Fibroblast of lung (primary cell): ENCODE data around the gene VPS4A. TPM values are rescaled to one million over a fixed set of nuclear protein-coding genes. Genes with fewer than 3 reads are reported as not detected.

Experiments used
- DNase-seq, 2 donors: peaks; one replicate each; pipeline versions ENCODE4 v3.0.0 to v3.0.0-alpha.2; 2010; ENCODE audit warnings: low read depth in 2 of 2
- H2AFZ ChIP-seq: 2 replicates; pipeline ENCODE4 v1.5.1; 2012; ENCODE audit warnings: low read length, control low read depth, inconsistent platforms
- H3K27ac ChIP-seq: 2 replicates; pipeline ENCODE4 v1.5.1; 2011; ENCODE audit warnings: low read length, control low read depth; ENCODE audit not compliant: insufficient read depth
- H3K27me3 ChIP-seq: 2 replicates; pipeline ENCODE4 v1.5.1; 2011; ENCODE audit warnings: mild to moderate bottlenecking, low read length; ENCODE audit not compliant: control insufficient read depth, insufficient read depth
- H3K36me3 ChIP-seq: 2 replicates; pipeline ENCODE4 v1.5.1; 2011; ENCODE audit warnings: low read length; ENCODE audit not compliant: control insufficient read depth, insufficient read depth
- H3K4me1 ChIP-seq: 2 replicates; pipeline ENCODE4 v1.5.1; 2011; ENCODE audit warnings: low read length; ENCODE audit not compliant: control insufficient read depth, insufficient read depth; ENCODE audit errors: extremely low read depth
- H3K4me2 ChIP-seq: 2 replicates; pipeline ENCODE4 v1.5.1; 2011; ENCODE audit warnings: low read length, control low read depth; ENCODE audit not compliant: insufficient read depth; ENCODE audit errors: extremely low read depth
- H3K4me3 ChIP-seq, 4 experiments: fragments of 200-600 bp in 1 of 4; sonication (generic) in 1 of 4; replicated peaks in 1 of 4; 2 replicates each; pipeline ENCODE4 v1.5.1; 2011 to 2016; ENCODE audit warnings: low read length in 4 of 4, low read depth in 3 of 4, mild to moderate bottlenecking in 3 of 4, control low read depth in 2 of 4, inconsistent platforms in 1 of 4, mixed read lengths in 1 of 4; ENCODE audit not compliant: insufficient read depth in 1 of 4; ENCODE audit errors: control extremely low read depth in 1 of 4
- H3K79me2 ChIP-seq: 2 replicates; pipeline ENCODE4 v1.5.1; 2012; ENCODE audit warnings: mild to moderate bottlenecking, low read length, inconsistent platforms; ENCODE audit not compliant: control insufficient read depth, insufficient read depth
- H3K9ac ChIP-seq: 2 replicates; pipeline ENCODE4 v1.5.1; 2011; ENCODE audit warnings: mild to moderate bottlenecking, low read length, control low read depth; ENCODE audit not compliant: insufficient read depth
- H3K9me3 ChIP-seq: 2 replicates; pipeline ENCODE4 v1.5.1; 2012; ENCODE audit warnings: low read depth, low read length; ENCODE audit not compliant: control insufficient read depth, insufficient read depth
- H4K20me1 ChIP-seq: 2 replicates; pipeline ENCODE4 v1.5.1; 2011; ENCODE audit warnings: low read length; ENCODE audit not compliant: control insufficient read depth, insufficient read depth; ENCODE audit errors: extremely low read depth
- EZH2 ChIP-seq: IDR thresholded peaks from 2 replicates; pipeline ENCODE4 v1.5.1; 2012; ENCODE audit warnings: low read length, control low read depth, mild to moderate bottlenecking; ENCODE audit errors: missing control alignments
- polyA plus RNA-seq, 2 donors: library from polyadenylated mRNA; depleted of rRNA in 1 of 2; stranded (reverse) in 1 of 2; unstranded in 1 of 2; fragments of >200 nt; gene quantifications; 2 replicates each; pipeline ENCODE4 v1.2.1, GENCODE V29; 2011 to 2012; ENCODE audit warnings: missing spikeins in 1 of 2
- total RNA-seq: library from RNA; depleted of rRNA; stranded (reverse); fragments of >200 nt; gene quantifications from 2 replicates; pipeline ENCODE4 v1.2.1, GENCODE V29; 2014
- TF ChIP-seq, protein P1 (sequence below), 2 donors: IDR thresholded peaks in 1 of 2; conservative IDR thresholded peaks in 1 of 2; 1 replicate in 1 of 2; 2 replicates in 1 of 2; pipeline ENCODE4 v1.5.1; 2011 to 2012; ENCODE audit warnings: low read length in 2 of 2, control low read depth in 1 of 2, inconsistent platforms in 1 of 2, low read depth in 1 of 2, mild to moderate bottlenecking in 1 of 2

VPS4A gene
- total and polyA plus RNA-seq, 2 donors (not counting 1 experiment from before 2014, with no cell fraction given), result 14.5 to 39.8 TPM

DNA sequence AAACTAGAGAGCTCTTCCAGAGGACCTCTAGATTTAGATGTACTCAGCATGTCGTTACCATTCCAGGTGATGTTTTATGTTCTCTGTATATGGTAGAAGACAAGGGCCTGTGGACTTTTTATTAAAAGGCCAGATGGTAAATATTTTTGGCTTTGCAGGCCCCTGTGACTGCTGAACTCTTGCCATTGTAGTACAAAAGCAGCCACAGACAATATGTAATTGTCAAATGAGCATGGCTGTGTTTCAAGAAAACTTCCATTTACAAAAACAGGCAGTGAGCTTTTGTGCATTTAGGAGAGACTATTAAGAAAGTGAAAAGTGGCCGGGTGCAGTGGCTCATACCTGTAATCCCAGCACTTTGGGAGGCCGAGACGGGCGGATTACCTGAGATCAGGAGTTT lies 33.0 kb downstream of the VPS4A start:
- H3K4me3 ChIP-seq, result no peak overlapping the region
- H3K27me3 ChIP-seq, result no peaks in the 10 kb centered on the region
- H3K9me3 ChIP-seq, result no peaks in the 10 kb centered on the region
- H3K27ac ChIP-seq, result no peak overlapping the region
- no peak overlapping the region for H2AFZ ChIP-seq
- H3K4me1 ChIP-seq, result peaks cover 4% of the 10 kb centered on the region
- H3K79me2 ChIP-seq, result peaks cover 24% of the 10 kb centered on the region
- H3K36me3 ChIP-seq, result peaks cover 5% of the 10 kb centered on the region
- H4K20me1 ChIP-seq, result no peaks in the 10 kb centered on the region
- H3K9ac ChIP-seq, result no peak overlapping the region
- no peak for DNase-seq
- TF ChIP-seq, protein P1, sequence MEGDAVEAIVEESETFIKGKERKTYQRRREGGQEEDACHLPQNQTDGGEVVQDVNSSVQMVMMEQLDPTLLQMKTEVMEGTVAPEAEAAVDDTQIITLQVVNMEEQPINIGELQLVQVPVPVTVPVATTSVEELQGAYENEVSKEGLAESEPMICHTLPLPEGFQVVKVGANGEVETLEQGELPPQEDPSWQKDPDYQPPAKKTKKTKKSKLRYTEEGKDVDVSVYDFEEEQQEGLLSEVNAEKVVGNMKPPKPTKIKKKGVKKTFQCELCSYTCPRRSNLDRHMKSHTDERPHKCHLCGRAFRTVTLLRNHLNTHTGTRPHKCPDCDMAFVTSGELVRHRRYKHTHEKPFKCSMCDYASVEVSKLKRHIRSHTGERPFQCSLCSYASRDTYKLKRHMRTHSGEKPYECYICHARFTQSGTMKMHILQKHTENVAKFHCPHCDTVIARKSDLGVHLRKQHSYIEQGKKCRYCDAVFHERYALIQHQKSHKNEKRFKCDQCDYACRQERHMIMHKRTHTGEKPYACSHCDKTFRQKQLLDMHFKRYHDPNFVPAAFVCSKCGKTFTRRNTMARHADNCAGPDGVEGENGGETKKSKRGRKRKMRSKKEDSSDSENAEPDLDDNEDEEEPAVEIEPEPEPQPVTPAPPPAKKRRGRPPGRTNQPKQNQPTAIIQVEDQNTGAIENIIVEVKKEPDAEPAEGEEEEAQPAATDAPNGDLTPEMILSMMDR (conservative IDR thresholded peaks at IDR 0.05 in 1 of 2, IDR thresholded peaks at IDR 0.05 in 1 of 2; ENCODE audit: low read depth in 1 of 2, low read length in 2 of 2), result no peak
- no peak for TF ChIP-seq EZH2
- no peak overlapping the region for H3K4me2 ChIP-seq

DNA sequence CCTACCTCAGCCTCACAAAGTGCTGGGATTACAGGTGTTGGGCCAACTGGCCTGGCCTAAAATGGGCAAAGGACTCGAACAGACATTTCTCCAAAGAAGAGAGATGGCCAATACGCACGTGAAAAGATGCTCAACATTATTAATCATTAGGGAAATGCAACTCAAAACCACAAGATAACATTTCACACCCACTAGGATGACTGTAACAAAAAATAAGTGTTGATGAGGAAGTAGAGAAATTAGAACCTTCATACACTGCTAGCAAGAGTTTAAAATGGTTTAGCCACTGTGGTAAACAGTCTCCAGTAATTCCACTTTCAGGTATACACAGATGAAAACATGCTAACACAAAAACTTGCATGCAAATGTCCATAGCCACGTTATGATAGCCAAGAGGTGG lies 34.8 kb downstream of the VPS4A start:
- peaks cover 9% of the 10 kb centered on the region for H3K36me3 ChIP-seq
- H3K27ac ChIP-seq, result no peak overlapping the region
- no peak overlapping the region for H3K4me3 ChIP-seq
- H3K9ac ChIP-seq, result no peak overlapping the region
- no peak overlapping the region for H2AFZ ChIP-seq
- DNase-seq, result no peak
- H3K4me2 ChIP-seq, result no peak overlapping the region
- TF ChIP-seq, protein P1 (conservative IDR thresholded peaks at IDR 0.05 in 1 of 2, IDR thresholded peaks at IDR 0.05 in 1 of 2; ENCODE audit: low read depth in 1 of 2, low read length in 2 of 2), result no peak
- no peak for TF ChIP-seq EZH2
- peaks cover 2% of the 10 kb centered on the region for H3K4me1 ChIP-seq
- no peaks in the 10 kb centered on the region for H3K9me3 ChIP-seq
- no peaks in the 10 kb centered on the region for H3K27me3 ChIP-seq
- no peaks in the 10 kb centered on the region for H4K20me1 ChIP-seq
- H3K79me2 ChIP-seq, result peaks cover 11% of the 10 kb centered on the region

DNA sequence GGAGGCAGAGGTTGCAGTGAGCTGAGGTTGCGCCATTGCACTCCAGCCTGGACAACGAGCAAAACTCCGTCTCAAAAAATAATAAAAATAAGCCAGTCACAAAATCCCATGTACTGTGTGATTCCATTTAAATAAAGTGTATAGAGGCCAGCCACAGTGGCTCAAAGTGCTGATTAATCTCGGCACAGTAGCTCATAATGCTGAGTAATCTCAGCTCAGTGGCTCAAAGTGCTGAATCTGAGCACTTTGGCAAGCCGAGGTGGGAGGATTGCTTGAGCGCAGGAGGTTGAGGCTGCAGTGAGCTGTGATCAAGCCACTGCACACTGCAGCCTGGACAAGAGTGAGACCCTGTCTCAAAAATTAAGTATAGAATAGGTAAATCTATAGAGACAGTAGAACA lies 35.5 kb downstream of the VPS4A start:
- H3K79me2 ChIP-seq, result peaks cover 3% of the 10 kb centered on the region
- no peak overlapping the region for H3K4me2 ChIP-seq
- no peak overlapping the region for H3K4me3 ChIP-seq
- H3K9ac ChIP-seq, result no peak overlapping the region
- no peaks in the 10 kb centered on the region for H4K20me1 ChIP-seq
- H3K27ac ChIP-seq, result no peak overlapping the region
- H2AFZ ChIP-seq, result no peak overlapping the region
- DNase-seq, result no peak
- H3K9me3 ChIP-seq, result no peaks in the 10 kb centered on the region
- no peaks in the 10 kb centered on the region for H3K4me1 ChIP-seq
- H3K36me3 ChIP-seq, result peaks cover 9% of the 10 kb centered on the region
- H3K27me3 ChIP-seq, result no peaks in the 10 kb centered on the region
- TF ChIP-seq, protein P1 (conservative IDR thresholded peaks at IDR 0.05 in 1 of 2, IDR thresholded peaks at IDR 0.05 in 1 of 2; ENCODE audit: low read depth in 1 of 2, low read length in 2 of 2), result no peak
- TF ChIP-seq EZH2, result no peak
